Retinal pigment epithelial cell (primary cell): ENCODE data around the gene NSF.
A peak's percentile ranks its signal among the peaks of the same experiment; 100 is the strongest.
"Not testable (repeated sequence)": the region's sequence is repeated elsewhere in the genome, so short reads cannot be mapped to it uniquely, and the experiment has no call there.

Experiments
- DNase-seq: peaks from one replicate; pipeline ENCODE4 v3.0.0-alpha.2; 2010; ENCODE audit warnings: low read depth
- H3K4me3 ChIP-seq: 2 replicates; pipeline ENCODE4 v1.5.1; 2011; ENCODE audit warnings: mild to moderate bottlenecking, low read length, control low read depth, moderate library complexity
- CTCF ChIP-seq: conservative IDR thresholded peaks from 2 replicates; pipeline ENCODE4 v1.5.1; 2011; ENCODE audit warnings: low read depth, low read length, control low read depth, inconsistent platforms

Gene NSF

GRCh38 chr17:46766493-46767491, 176.3 kb downstream of the NSF start:
- H3K4me3 ChIP-seq: no peak overlapping the region
- DNase-seq: no peak
- no peak for TF ChIP-seq CTCF

GRCh38 chr17:46768540-46768870, 178.0 kb downstream of the NSF start:
- no peak for DNase-seq
- no peak for TF ChIP-seq CTCF

GRCh38 chr17:46768896-46769295, 178.4 kb downstream of the NSF start:
- H3K4me3 ChIP-seq, DNase-seq: not testable (repeated sequence)

More at GRCh38 chr17:46768540-46768870, 178.0 kb downstream of the NSF start:
- H3K4me3 ChIP-seq: no peak overlapping the region

- no peak for DNase-seq
- H3K4me3 ChIP-seq: peak overlapping the region; percentile 12
- TF ChIP-seq CTCF: no peak
Measured at GRCh38 chr17:46769531-46770438, 179.3 kb downstream of the NSF start.

GRCh38 chr17:46770439-46770817, 180.0 kb downstream of the NSF start:
- no peak for DNase-seq
- H3K4me3 ChIP-seq: no peak overlapping the region
- TF ChIP-seq CTCF: no peak

GRCh38 chr17:46770818-46771560, 180.5 kb downstream of the NSF start:
- H3K4me3 ChIP-seq: peak overlapping the region; percentile 29
- no peak for TF ChIP-seq CTCF
- no peak for DNase-seq
